ENCODE data around the gene PTPRQ.

DNA sequence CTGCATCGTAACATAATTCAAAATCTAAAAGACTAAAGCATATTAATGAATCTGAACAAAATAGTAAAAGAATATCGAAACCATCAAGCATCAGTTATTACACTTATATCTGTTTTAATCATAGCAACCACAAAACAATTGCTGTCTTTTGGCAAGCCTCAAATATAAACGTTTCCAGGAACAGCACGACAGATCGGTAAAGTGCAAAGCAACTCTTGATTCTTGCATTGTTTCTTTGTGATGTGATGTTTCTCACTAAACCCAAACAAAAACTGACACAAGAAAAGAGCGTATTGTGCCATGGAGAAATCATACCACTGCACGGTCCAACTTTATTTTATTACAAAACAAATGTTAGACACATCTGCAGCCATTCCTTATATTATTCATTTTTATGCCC is 254.2 kb downstream of the PTPRQ start:
- no peak for TF ChIP-seq POLR2A (IDR thresholded peaks at IDR 0.05)
- TF ChIP-seq, protein P1, sequence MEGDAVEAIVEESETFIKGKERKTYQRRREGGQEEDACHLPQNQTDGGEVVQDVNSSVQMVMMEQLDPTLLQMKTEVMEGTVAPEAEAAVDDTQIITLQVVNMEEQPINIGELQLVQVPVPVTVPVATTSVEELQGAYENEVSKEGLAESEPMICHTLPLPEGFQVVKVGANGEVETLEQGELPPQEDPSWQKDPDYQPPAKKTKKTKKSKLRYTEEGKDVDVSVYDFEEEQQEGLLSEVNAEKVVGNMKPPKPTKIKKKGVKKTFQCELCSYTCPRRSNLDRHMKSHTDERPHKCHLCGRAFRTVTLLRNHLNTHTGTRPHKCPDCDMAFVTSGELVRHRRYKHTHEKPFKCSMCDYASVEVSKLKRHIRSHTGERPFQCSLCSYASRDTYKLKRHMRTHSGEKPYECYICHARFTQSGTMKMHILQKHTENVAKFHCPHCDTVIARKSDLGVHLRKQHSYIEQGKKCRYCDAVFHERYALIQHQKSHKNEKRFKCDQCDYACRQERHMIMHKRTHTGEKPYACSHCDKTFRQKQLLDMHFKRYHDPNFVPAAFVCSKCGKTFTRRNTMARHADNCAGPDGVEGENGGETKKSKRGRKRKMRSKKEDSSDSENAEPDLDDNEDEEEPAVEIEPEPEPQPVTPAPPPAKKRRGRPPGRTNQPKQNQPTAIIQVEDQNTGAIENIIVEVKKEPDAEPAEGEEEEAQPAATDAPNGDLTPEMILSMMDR (IDR thresholded peaks at IDR 0.05) = no peak
